GM13976 (cell line): ENCODE results near the gene LRRC74B.

Source experiments
- DNase-seq: peaks from one replicate; pipeline ENCODE4 v3.0.0; 2012; ENCODE audit warnings: low spot score
- CTCF ChIP-seq: IDR thresholded peaks from 2 replicates; pipeline ENCODE4 v1.5.1; 2012; ENCODE audit warnings: borderline replicate concordance, mild to moderate bottlenecking; ENCODE audit not compliant: insufficient read depth; ENCODE audit errors: extremely low read depth, missing control alignments, control extremely low read depth
- in situ Hi-C: fragments of 300-500 bp; cut with MboI; formaldehyde crosslinking; loops from one replicate; pipeline ENCODE4 v1.12.0; 2022; ENCODE audit warnings: low sequenced_read_pairs, mixed read lengths, inconsistent platforms; ENCODE audit not compliant: unreplicated experiment

Gene LRRC74B

GRCh38 chr22:21108379-21109115, 62.8 kb downstream of the LRRC74B start:
- in situ Hi-C loops, result no loop called here
- no peak for TF ChIP-seq CTCF
- DNase-seq, result no peak
